Sigmoid colon (tissue), 7 donors: ENCODE results near the gene PACRG. TPM values are rescaled to one million over a fixed set of nuclear protein-coding genes. Genes with fewer than 3 reads are reported as not detected.

Experiments
- DNase-seq: peaks from one replicate; pipeline ENCODE4 v3.0.0-alpha.2; 2019
- H3K27ac ChIP-seq, 4 donors: fragments of 200-600 bp; sonication (generic); one replicate each; pipeline ENCODE4 v1.5.1; 2016 to 2019; ENCODE audit warnings: mild to moderate bottlenecking in 1 of 4
- H3K27me3 ChIP-seq, 3 donors: fragments of 200-600 bp; sonication (generic); one replicate each; pipeline ENCODE4 v1.5.1; 2019; ENCODE audit warnings: mild to moderate bottlenecking in 1 of 3
- H3K36me3 ChIP-seq, 4 donors: fragments of 200-600 bp; sonication (generic); one replicate each; pipeline ENCODE4 v1.5.1; 2016 to 2019
- H3K4me1 ChIP-seq, 4 donors: fragments of 200-600 bp; sonication (generic); one replicate each; pipeline ENCODE4 v1.5.1; 2017 to 2019
- H3K4me3 ChIP-seq, 4 donors: fragments of 200-600 bp; sonication (generic); one replicate each; pipeline ENCODE4 v1.5.1; 2017 to 2019; ENCODE audit warnings: mild to moderate bottlenecking in 2 of 4, moderate library complexity in 1 of 4
- H3K9me3 ChIP-seq, 4 donors: fragments of 200-600 bp in 3 of 4; sonication (generic) in 3 of 4; one replicate each; pipeline versions ENCODE4 v1.5.1 to v1.6.1; 2013 to 2019
- CTCF ChIP-seq, 4 experiments: fragments of 450-650 bp in 3 of 4; fragments of 200-600 bp in 1 of 4; IDR thresholded peaks; one replicate each; pipeline ENCODE4 v1.5.1; 2016 to 2019; ENCODE audit warnings: antibody characterized with exemption in 4 of 4, mild to moderate bottlenecking in 3 of 4, moderate library complexity in 2 of 4
- EP300 ChIP-seq, 4 donors: sonication (generic); formaldehyde crosslinking; IDR thresholded peaks; one replicate each; pipeline ENCODE4 v1.6.1; 2017; ENCODE audit warnings: antibody characterized with exemption in 4 of 4
- POLR2A ChIP-seq, 2 donors: fragments of 450-650 bp; IDR thresholded peaks; one replicate each; pipeline ENCODE4 v1.6.1; 2016; ENCODE audit warnings: antibody characterized with exemption in 2 of 2, mild to moderate bottlenecking in 2 of 2, moderate library complexity in 2 of 2
- POLR2AphosphoS5 ChIP-seq, 4 donors: sonication (generic); formaldehyde crosslinking; IDR thresholded peaks; one replicate each; pipeline ENCODE4 v1.6.1; 2017; ENCODE audit warnings: antibody characterized with exemption in 4 of 4
- WGBS, 2 donors: extraction: QIAGEN DNeasy Blood & Tissue Kit; methylation state at CpG; one replicate each; pipeline ENCODE4 v1.1.7; 2013; 5-methylcytosine and 5-hydroxymethylcytosine counted together
- intact Hi-C: fragments of 100-400 bp; cut with DNase I; formaldehyde crosslinking; loops from one replicate; pipeline ENCODE4 v1.15.1; 2023
- polyA plus RNA-seq, 3 donors: library from polyadenylated mRNA; stranded (reverse); fragments of 200-250 nt; gene quantifications; one replicate each; pipeline ENCODE4 v1.2.3, GENCODE V29; 2013
- total RNA-seq, 4 donors: library from RNA; depleted of rRNA; stranded (reverse); fragments of >200 nt; gene quantifications; one replicate each; pipeline ENCODE4 v1.1.0, GENCODE V29; 2016
- donor health status: healthy with polysubstance abuse.
- donor health status: Bipolar disorder and iron deficiency.
- donor health status: healthy.

PACRG gene
- total and polyA plus RNA-seq, 7 donors = 0.12 to 6.9 (median 0.95) TPM; not detected in 2

GRCh38 chr6:162849269-162849668, 121.5 kb downstream of the PACRG start:
- DNase-seq = no peak
- 75 to 88% methylated on average over 4 of the region's 4 CpGs for WGBS, 2 donors
- H3K4me3 ChIP-seq = no peak overlapping the region
- H3K27me3 ChIP-seq = no peaks in the 10 kb centered on the region
- no peaks in the 10 kb centered on the region for H3K9me3 ChIP-seq
- intact Hi-C loops = no loop called here
- H3K36me3 ChIP-seq = no peaks in the 10 kb centered on the region
- no peaks in the 10 kb centered on the region for H3K4me1 ChIP-seq
- no peak for TF ChIP-seq CTCF (IDR thresholded peaks at IDR 0.05)
- TF ChIP-seq POLR2A (IDR thresholded peaks at IDR 0.05) = no peak
- no peak for TF ChIP-seq EP300 (IDR thresholded peaks at IDR 0.05)
- no peak for TF ChIP-seq POLR2AphosphoS5 (IDR thresholded peaks at IDR 0.05)
- no peak overlapping the region for H3K27ac ChIP-seq

GRCh38 chr6:162852192-162852591, 124.4 kb downstream of the PACRG start:
- no peaks in the 10 kb centered on the region for H3K4me1 ChIP-seq
- no peaks in the 10 kb centered on the region for H3K9me3 ChIP-seq
- no peak overlapping the region for H3K27ac ChIP-seq
- H3K27me3 ChIP-seq = no peaks in the 10 kb centered on the region
- TF ChIP-seq CTCF (IDR thresholded peaks at IDR 0.05) (no peak), POLR2A (IDR thresholded peaks at IDR 0.05) (no peak), POLR2AphosphoS5 (IDR thresholded peaks at IDR 0.05) (no peak), EP300 (IDR thresholded peaks at IDR 0.05) (no peak)
- intact Hi-C loops = loop anchor here (10.0 kb wide), 1 partner anchor 563 kb away; the partner anchor contains the start of gene QKI
- H3K4me3 ChIP-seq = no peak overlapping the region
- DNase-seq = no peak
- no peaks in the 10 kb centered on the region for H3K36me3 ChIP-seq
- WGBS, 2 donors = 90 to 92% methylated on average over 6 of the region's 6 CpGs

- H3K4me3 ChIP-seq = no peak overlapping the region
- H3K27ac ChIP-seq = no peak overlapping the region
- 74 to 83% methylated on average over 9 of the region's 9 CpGs for WGBS, 2 donors
- no peaks in the 10 kb centered on the region for H3K36me3 ChIP-seq
- H3K9me3 ChIP-seq = no peaks in the 10 kb centered on the region
- DNase-seq = no peak
- H3K27me3 ChIP-seq = no peaks in the 10 kb centered on the region
- TF ChIP-seq EP300 (IDR thresholded peaks at IDR 0.05) = no peak
- no peak for TF ChIP-seq POLR2A (IDR thresholded peaks at IDR 0.05)
- TF ChIP-seq CTCF (IDR thresholded peaks at IDR 0.05) = no peak
- TF ChIP-seq POLR2AphosphoS5 (IDR thresholded peaks at IDR 0.05) = no peak
- no peaks in the 10 kb centered on the region for H3K4me1 ChIP-seq
- intact Hi-C loops = loop anchor here (10.0 kb wide), 1 partner anchor 562 kb away; the partner anchor contains the start of gene QKI
Observed at GRCh38 chr6:162852840-162853577, 125.2 kb downstream of the PACRG start.

GRCh38 chr6:162854228-162854627, 126.5 kb downstream of the PACRG start:
- H3K27ac ChIP-seq = no peak overlapping the region
- no peaks in the 10 kb centered on the region for H3K4me1 ChIP-seq
- 86 to 88% methylated on average over 1 of the region's 1 CpG for WGBS, 2 donors

More at GRCh38 chr6:162854228-162854627, 126.5 kb downstream of the PACRG start:
- no peaks in the 10 kb centered on the region for H3K27me3 ChIP-seq
- no peaks in the 10 kb centered on the region for H3K9me3 ChIP-seq
- TF ChIP-seq POLR2A (IDR thresholded peaks at IDR 0.05) (no peak), CTCF (IDR thresholded peaks at IDR 0.05) (no peak), POLR2AphosphoS5 (IDR thresholded peaks at IDR 0.05) (no peak), EP300 (IDR thresholded peaks at IDR 0.05) (no peak)
- no peak overlapping the region for H3K4me3 ChIP-seq
- no peaks in the 10 kb centered on the region for H3K36me3 ChIP-seq
- intact Hi-C loops = loop anchor here (10.0 kb wide), 1 partner anchor 561 kb away; the partner anchor contains the start of gene QKI
- no peak for DNase-seq
